Fibroblast of pulmonary artery (primary cell): Measurements from ENCODE around the gene TSHZ2.

Experiments used
- DNase-seq: peaks from one replicate; pipeline ENCODE4 v3.0.0-alpha.2; 2010; ENCODE audit warnings: low read depth
- H3K4me3 ChIP-seq: replicated peaks from 2 replicates; pipeline ENCODE4 v1.5.1; 2011; ENCODE audit warnings: low read depth, mild to moderate bottlenecking, control low read depth, low read length, moderate library complexity
- CTCF ChIP-seq: IDR thresholded peaks from 2 replicates; pipeline ENCODE4 v1.5.1; 2011; ENCODE audit warnings: mild to moderate bottlenecking, control low read depth, low read length, inconsistent platforms; ENCODE audit errors: missing control alignments

The TSHZ2 gene

DNA sequence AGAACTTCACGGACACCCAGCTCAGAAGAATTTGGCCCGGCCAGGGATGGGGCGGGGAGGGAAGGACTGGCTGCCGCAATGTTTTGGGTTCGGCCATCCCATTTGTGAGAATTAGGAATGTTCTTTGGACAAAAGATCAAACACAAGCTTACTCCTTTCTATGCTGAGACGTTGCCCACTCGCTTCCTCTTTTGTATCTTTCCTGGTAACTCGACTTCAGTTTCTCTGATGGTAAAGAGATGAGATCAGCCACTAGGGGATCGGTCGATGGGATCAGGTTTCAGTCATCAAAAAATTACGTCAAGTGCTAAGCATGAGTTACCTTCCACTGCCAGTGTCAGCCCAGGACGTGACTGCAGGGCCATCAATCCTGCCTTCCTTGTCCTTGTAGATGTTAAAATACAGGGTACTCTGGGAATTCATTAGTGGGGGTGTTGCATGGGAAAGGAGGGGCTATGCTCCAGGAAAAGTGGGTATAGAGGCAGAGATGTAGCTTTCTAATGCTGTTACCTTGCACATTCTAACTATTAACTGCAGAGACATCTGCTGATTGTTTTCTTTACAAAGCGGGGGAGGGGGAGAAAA is 190.2 kb downstream of the TSHZ2 start:
- TF ChIP-seq CTCF: peak; percentile 5
- no peak overlapping the region for H3K4me3 ChIP-seq
- DNase-seq: peak; percentile 48

- peak; percentile 29 for DNase-seq
- TF ChIP-seq CTCF: no peak
- no peak overlapping the region for H3K4me3 ChIP-seq
Measured at GRCh38 chr20:53163486-53163885, 191.3 kb downstream of the TSHZ2 start.

DNA sequence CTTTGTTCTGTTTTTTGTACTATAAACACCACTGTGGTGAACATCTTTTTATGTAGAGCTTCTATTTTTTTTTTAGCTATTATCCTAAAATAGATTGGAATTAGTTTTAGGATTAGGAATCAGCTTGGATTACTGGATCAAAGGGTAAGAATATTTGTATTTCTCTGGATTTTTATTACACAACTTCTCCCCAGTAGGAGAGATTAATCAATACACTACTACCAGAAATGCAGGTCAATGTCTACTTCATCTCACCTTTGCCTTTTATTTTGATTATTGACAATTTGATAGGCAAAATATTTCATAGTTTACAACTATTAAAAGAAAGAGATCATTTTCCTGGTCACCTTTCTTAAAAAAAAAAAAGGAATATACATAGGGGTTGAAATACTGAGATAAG is 191.9 kb downstream of the TSHZ2 start:
- no peak for DNase-seq
- TF ChIP-seq CTCF: no peak
- H3K4me3 ChIP-seq: no peak overlapping the region

DNA sequence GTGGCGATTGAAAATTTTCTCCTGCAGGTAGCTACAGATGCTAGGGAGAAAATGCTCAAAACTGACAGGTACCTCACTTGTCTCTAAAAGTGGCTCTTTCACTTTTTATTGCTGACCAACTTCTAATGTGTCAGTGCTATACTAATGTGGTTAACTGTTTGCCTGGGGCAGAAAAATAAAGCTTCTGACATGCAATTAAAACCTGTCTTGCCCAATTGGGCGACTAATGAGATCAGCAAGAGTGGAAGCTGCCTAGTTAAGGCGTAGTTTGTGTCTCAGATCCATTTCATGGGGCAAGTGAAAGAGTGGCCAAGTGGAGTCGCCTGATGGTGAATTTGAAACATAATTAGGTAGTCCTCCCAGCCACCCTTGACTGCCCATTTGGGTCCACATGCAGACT is 193.3 kb downstream of the TSHZ2 start:
- no peak for DNase-seq
- no peak for TF ChIP-seq CTCF
- H3K4me3 ChIP-seq: no peak overlapping the region

- no peak overlapping the region for H3K4me3 ChIP-seq
- no peak for TF ChIP-seq CTCF
- DNase-seq: no peak
Measured at GRCh38 chr20:53168491-53168890, 196.3 kb downstream of the TSHZ2 start.

- no peak overlapping the region for H3K4me3 ChIP-seq
- DNase-seq: no peak
- no peak for TF ChIP-seq CTCF
Measured at GRCh38 chr20:53170196-53170595, 198.0 kb downstream of the TSHZ2 start.

GRCh38 chr20:53171065-53171464 is 198.9 kb downstream of the TSHZ2 start:
- no peak for TF ChIP-seq CTCF
- no peak for DNase-seq
- no peak overlapping the region for H3K4me3 ChIP-seq
